ENCODE data around the gene KCNJ14. TPM values are rescaled to one million over a fixed set of nuclear protein-coding genes. Genes with fewer than 3 reads are reported as not detected.

KCNJ14 gene
- total and polyA plus RNA-seq, 2 donors (not counting 3 experiments of a cell fraction or from before 2014, with no cell fraction given), result 0.26 to 1.4 TPM

GRCh38 chr19:48451624-48452023 lies 3.8 kb upstream of the KCNJ14 start:
- no peak overlapping the region for H3K4me2 ChIP-seq (ENCODE audit: insufficient read depth, low read length)
- BruUV-seq (replicated peaks), result no TSS peak
- FAIRE-seq, result no peak
- H3K9ac ChIP-seq (replicated peaks; ENCODE audit: extremely low read depth, insufficient read depth, low read length), result no peak overlapping the region
- H3K27me3 ChIP-seq (ENCODE audit: control insufficient read depth in 2 of 2, insufficient read depth in 2 of 2, low read length in 2 of 2), result no peaks in the 10 kb centered on the region
- intact Hi-C loops (cut with micrococcal nuclease), result no loop called here
- H3K9me1 ChIP-seq (replicated peaks; ENCODE audit: control insufficient read depth, extremely low read depth, insufficient read depth, low read length), result no peaks in the 10 kb centered on the region
- H2AFZ ChIP-seq (ENCODE audit: low read depth, low read length), result no peak overlapping the region
- dilution Hi-C loops (cut with MboI; ENCODE audit: extremely low pct_ligation_motif_present, low sequenced_read_pairs), result no loop called here
- H4K20me1 ChIP-seq (replicated peaks; ENCODE audit: control insufficient read depth, extremely low read depth, insufficient read depth, low read length), result no peaks in the 10 kb centered on the region
- H3K9me3 ChIP-seq (replicated peaks; ENCODE audit: control insufficient read depth, insufficient read depth, low read length), result no peaks in the 10 kb centered on the region
- H3K4me3 ChIP-seq (replicated peaks in 1 of 3; ENCODE audit: insufficient read depth in 1 of 3, low read depth in 1 of 3, low read length in 3 of 3), result no peak overlapping the region
- CTCF ChIA-PET, result interaction anchor here (1.0 to 1.4 kb wide), 4 partner anchors 60 to 137 kb away, joined by 3 to 5 read pairs (median 3); partner anchors contain the start of gene KDELR1
- peaks cover 8% of the 10 kb centered on the region for H3K79me2 ChIP-seq (ENCODE audit: control insufficient read depth, insufficient read depth, low read length)
- no peak for TF ChIP-seq POLR2A (IDR thresholded peaks at IDR 0.05; ENCODE audit: low read depth, low read length)
- no peak for TF ChIP-seq MYC (IDR thresholded peaks at IDR 0.05; ENCODE audit: low read depth, low read length)
- TF ChIP-seq POLR2AphosphoS5 (IDR thresholded peaks at IDR 0.05; ENCODE audit: insufficient read depth, low read depth, low read length), result no peak
- TF ChIP-seq GATA2 (IDR thresholded peaks at IDR 0.05; ENCODE audit: insufficient read depth, insufficient read length, low read depth, low read length), result no peak
- TF ChIP-seq FOS (IDR thresholded peaks at IDR 0.05; ENCODE audit: borderline replicate concordance, insufficient read depth, low read length), result no peak
- TF ChIP-seq MAX (IDR thresholded peaks at IDR 0.05; ENCODE audit: insufficient read depth, insufficient read length), result no peak
- TF ChIP-seq EZH2 (IDR thresholded peaks at IDR 0.05; ENCODE audit: borderline replicate concordance, low read depth, low read length, severe bottlenecking), result no peak
- no peak for TF ChIP-seq CTCF (IDR thresholded peaks at IDR 0.05; ENCODE audit: extremely low read depth in 1 of 2, insufficient read depth in 1 of 2, low read depth in 1 of 2, low read length in 2 of 2)
- peaks cover 2% of the 10 kb centered on the region for H3K4me1 ChIP-seq (ENCODE audit: control insufficient read depth, extremely low read depth, insufficient read depth, low read length)
- POLR2A ChIA-PET, result no interaction called here
- no peak for DNase-seq (ENCODE audit: low read depth, low spot score)
- H3K27ac ChIP-seq (ENCODE audit: insufficient read depth, low read depth, low read length), result no peak overlapping the region
- peaks cover 4 to 43% of the 10 kb centered on the region in 2 experiments for H3K36me3 ChIP-seq (ENCODE audit: control insufficient read depth in 2 of 2, extremely low read depth in 1 of 2, insufficient read depth in 2 of 2, low read length in 2 of 2)
